ENCODE data around the gene SLC35E1.
"Not testable (repeated sequence)": the region's sequence is repeated elsewhere in the genome, so short reads cannot be mapped to it uniquely, and the experiment has no call there.

Gene SLC35E1

DNA sequence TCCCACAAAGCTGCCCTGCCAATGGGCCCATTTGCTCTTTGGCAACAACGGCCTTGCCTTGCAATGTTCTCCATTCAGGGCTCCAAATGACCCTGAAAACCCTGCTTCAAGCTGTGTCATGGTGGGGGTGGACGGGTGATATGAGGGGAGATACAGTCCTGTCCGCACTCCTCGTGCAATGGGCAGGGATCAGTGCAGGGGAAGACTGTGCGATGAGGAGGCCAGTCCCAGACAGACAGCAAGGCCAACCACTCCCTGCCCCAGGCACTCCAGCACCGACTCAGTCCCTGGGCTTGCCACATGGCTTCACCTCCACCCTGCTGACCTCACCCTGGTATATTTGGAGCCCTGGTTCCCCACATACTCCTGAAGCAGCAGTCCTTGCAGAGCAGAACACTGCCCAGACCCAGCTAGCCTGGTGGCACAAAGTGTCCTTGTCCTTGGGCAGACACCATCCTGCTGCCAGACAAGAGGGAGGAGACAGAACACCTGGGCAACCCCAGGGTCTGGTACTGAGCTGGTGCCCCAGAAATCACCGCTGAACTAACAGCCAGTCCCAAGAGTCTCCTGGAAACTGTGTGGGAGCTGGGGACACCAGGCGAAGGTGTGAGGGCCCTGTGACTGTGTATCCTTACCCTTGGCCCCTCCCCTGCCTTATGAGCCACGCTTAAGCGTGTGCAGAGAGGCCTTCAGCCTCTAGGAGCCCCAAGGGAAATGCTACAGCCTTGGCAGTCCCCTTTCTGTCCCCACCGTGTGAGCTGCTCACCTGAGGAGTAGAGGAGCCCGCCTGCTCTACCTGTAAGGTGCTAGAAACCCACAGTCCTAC, 9.1 kb upstream of the SLC35E1 start:
- no peak for ATAC-seq

DNA sequence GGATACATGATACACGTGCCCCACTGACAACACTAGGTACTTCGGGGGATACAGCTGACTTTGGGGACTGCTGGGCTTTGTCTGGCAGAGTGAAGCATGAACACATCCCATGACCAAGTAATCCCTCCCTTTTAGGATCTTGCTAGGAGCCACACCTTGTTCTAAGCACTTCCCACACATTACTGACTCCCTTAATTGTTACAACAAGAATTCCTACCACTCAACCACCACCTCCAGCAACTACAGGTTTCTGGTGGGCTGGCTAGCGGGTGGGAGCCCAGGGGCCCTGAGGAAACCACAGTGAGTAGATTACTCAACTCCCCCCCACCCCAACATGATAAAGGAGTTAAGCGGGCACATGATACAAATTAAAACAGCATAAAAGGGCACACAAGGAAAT, 7.2 kb upstream of the SLC35E1 start:
- ATAC-seq, result no peak

DNA sequence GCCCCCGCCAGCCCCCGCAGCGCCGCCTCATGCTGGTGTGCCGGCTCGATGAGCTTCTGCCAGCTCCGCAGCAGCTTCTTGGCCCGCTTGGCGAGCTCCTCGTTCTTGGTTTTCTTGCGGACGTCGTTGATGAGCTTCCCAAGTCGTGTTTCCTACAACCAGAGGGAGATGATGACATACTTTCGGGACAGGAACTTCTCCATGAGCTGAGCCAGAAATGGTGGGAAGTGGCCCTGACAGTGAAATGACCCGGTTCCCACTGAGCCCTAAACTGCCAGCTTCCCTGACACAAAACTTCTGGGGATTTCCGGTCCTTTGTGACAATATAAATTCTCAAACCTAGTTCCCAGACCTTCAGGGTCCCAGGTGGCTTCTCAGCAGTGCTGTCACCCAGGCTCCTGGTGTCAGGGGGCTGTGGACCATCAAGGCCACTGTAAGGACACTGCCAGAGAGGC, 5.3 kb upstream of the SLC35E1 start:
- no peak for ATAC-seq

- no peak for ATAC-seq
These were observed 4.7 kb upstream of the SLC35E1 start for GRCh38 chr19:16576690-16577530.

DNA sequence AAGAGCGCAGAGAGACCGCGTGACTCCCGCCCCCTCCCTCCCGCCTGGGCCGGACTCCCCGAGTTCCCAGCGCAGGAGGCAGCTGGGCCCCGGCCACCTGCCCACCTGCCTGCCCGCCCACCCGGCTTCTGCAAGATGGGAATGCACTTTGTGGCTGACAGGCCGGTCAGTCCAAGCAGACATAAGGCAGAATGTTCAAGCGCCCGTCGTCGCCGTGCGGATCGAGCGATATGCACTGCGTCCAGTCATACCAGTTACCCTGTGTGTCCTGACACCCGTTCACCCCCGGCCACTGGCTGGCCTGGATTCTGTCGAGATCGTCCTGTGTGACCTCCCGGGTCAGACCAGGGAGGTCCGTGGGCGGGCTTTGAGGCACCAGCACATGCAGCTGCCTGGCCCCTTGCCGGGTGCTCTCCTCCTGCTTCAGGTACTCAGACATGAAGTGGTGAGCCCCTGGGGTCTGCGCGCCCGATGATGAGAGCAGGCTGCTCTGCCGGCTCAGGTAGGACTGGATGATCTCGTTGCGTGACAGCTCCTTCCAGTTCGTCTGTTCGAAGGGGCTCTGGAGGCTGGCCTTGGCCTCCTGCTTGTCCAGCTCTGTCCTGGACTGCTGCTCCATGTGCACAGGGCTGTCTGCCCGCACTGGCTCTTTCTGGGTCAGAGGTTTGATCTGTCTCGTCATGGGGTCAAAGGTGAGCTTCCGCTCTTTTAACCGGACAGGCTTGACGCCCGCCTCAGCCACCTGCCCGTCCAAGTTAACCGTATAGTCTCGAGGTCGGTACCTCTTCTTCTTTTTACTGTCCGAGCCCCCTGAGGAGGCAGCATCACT, 3.9 kb upstream of the SLC35E1 start:
- ATAC-seq, result no peak

DNA sequence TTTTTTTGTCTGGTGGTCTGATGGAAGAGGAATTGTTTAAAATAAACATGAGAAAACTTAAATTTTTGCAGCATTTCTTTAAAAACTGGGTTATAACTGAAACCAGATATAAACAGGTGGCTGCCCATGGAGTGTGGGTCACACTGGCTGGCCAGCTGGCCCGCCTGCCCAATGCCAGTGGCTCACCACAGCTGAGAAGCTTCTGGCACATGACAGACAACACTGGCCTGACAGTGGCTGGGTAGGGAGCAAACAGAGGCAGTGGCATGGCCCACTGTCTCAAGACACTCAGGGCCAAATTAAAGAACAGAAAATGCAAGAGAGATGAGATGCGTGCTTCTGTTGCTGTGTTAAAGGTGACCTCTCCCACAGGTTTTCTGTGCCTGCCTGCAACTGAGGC, 3.1 kb upstream of the SLC35E1 start:
- ATAC-seq, result no peak

- no peak for ATAC-seq
These were observed 1.7 kb upstream of the SLC35E1 start for GRCh38 chr19:16573925-16574324.

DNA sequence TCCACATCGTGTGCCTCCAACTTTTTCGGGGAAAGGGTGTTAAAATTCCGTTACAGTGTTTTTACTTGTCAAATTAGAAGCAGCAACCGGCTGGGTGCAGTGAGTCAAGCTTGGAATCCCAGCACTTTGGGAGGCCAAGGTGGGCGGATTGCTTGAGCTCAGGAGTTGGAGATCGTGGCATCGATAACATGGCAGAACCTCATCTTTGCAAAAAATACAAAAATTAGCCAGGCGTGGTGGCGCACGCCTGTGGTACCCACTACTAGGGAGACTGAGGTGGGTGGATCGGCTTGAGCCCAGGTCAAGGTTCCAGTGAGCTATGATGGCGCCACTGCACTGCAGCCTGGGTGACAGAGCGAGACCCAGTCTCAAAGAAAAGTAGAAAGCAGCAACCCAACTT, 1.1 kb upstream of the SLC35E1 start:
- no peak for ATAC-seq

DNA sequence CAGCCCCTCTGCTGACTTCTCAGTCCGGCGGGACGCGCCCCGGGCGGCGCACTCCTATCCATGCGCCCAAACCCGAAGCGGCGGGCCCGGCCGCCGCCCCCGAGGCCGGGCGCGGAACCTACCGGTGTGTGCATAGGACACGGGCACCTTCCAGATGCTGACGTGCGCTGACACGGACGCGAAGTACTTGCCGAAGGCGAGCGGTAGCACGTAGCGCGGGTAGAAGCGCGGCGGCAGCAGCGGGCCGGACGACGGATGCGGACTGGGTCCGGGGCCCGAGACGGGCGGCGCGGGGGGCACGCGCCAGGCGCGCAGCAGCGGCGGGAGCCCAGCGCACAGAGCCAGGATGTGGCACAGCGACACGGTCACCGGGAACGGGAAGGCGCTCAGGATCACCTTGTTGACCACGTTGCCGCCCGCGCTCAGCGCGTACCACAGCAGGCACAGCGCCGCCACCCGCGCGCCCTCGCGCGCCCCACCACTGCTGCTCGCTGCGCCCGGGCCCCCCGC, 338 bp downstream of the SLC35E1 start:
- peak; percentile 30 to 44 for ATAC-seq

DNA sequence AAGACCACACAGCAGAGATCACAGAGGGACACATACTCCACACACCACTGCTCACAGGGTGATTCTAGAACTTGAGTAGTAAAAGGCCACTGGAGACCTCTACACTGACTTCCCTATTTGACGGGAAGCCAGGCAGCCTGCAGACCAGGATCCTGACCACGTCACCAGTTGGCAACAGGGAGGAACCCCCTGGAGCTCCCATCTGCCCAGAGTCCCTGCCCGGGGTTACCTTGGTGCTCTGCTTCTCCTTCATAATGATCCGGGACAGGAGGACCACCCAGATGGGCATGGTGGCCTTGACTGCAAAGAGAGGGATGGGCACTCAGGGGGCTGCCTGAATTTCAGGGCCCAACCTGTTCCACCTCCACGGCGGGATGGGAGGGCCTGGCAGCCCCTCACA, 932 bp downstream of the SLC35E1 start:
- ATAC-seq, result no peak

DNA sequence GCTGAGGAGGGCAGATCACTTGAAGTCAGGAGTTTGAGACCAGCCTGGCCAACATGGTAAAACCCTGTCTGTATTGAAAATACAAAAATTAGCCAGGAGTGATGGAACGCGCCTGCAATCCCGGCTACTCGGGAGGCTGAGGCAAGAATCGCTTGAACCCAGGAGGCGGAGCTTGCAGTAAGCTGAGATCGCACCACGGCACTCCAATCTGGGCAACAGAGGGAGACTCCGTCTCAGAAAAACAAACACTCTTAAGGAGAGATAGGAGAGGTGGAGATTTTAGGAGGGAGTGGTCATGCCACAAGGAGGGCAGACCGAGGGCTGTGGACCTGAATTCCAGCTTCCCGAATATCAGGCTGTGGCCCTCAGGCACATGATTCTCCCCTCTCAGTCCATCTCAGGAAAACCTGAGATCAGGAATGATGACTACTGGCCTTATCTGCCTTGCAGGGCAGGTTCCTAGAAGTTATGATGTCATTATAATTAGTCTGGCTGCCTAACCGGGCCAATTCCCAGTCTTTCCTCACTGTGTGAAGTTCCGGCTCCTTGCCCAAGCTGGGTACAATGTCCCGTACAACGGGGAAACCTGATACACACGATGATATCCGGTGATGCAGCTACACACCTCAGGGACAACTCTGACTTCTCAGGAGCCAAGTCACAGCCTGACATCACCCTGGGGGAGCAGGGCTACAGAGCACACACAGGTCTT, 2.5 kb downstream of the SLC35E1 start:
- ATAC-seq, result no peak

GRCh38 chr19:16566702-16567101, 5.5 kb downstream of the SLC35E1 start:
- no peak for ATAC-seq

- peak; percentile 97 for ATAC-seq
These were observed 6.1 kb downstream of the SLC35E1 start for GRCh38 chr19:16566161-16566560.

GRCh38 chr19:16564842-16565241, 7.4 kb downstream of the SLC35E1 start:
- ATAC-seq, result no peak

DNA sequence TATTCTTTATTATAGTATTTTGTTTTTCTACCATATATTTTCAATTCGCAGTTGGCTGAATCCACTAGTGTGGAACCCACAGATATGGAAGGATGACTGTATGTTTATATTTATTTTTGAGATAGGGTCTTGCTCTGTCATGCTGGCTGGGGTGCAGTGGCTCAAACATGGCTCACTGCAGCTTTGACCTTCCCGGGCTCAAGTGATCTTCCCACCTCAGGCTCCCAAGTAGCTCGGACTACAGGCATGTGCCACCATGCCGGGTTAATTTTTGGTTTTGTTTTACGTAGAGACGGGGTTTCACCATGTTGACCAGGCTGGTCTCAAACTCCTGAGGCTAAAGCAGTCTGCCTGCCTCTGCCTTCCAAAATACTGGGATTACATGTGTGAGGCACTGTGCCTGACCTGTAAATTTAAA, 9.6 kb downstream of the SLC35E1 start:
- ATAC-seq, result no peak

- ATAC-seq, result no peak
These were observed 10.8 kb downstream of the SLC35E1 start for GRCh38 chr19:16561382-16561781.

GRCh38 chr19:16559780-16560276, 12.4 kb downstream of the SLC35E1 start:
- ATAC-seq, result no peak

DNA sequence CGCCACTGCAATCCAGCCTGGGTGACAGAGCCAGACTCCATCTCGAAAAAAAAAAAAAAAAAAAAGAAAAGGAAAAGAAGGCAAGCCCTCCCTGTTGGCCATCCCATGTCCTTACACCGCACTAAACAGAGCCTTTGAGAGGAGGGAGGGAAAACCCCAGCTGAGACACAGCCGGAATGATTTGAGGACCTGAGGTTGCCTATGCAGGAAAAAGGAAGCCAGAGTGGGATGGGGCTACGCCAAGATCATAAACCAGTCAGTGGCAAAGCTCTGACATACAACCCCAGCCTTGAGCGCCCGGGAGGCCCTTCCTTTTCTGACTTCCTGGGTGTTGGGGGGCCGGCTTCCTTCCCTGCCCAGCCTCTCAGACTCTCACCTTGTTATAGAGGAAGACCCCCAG, 17.4 kb downstream of the SLC35E1 start:
- no peak for ATAC-seq

DNA sequence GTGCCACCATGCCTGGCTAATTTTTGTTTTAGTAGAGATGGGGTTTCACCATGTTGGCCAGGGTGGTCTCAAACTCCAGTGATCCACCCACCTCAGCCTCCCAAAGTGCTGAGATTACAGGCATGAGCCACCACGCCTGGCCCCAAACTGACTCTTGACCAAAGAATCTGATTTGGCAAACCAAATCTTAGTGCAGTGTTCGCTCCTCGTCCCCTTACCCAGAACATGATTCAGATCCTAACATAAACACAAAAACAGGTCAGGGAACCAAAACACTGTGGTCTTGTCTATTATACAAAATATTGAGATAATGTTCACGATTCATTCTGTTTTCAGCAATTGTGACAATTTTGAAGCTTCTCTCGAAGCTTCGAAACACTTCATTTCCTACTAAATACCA, 20.3 kb downstream of the SLC35E1 start:
- not testable (repeated sequence) for ATAC-seq

DNA sequence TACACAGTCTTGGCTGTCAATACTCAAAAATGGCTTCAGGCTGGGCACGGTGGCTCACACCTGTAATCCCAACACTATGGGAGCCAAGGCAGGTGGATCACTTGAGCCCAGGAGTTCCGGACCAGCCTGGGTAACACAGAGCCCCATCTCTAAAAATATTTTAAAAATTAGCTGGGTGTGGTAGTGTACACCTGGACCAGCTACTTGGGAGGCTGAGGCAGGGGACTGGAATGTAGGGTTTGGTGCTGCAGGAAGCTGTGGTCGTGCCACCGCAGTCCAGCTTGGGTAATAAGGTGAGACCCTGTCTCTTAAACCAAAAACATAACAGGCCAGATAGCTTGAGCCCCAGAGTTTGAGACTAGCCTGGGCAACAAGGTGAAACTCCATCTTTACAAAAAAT, 23.3 kb downstream of the SLC35E1 start:
- ATAC-seq, result no peak

- no peak for ATAC-seq
These were observed 27.6 kb downstream of the SLC35E1 start for GRCh38 chr19:16544473-16545231.
